Hippocampal formation (tissue), 2 donors: Measurements from ENCODE around the gene CASTOR1.

Source experiments
- DNase-seq, 2 donors: peaks; one replicate each; lab custom pipeline; 2025; lab: John Stamatoyannopoulos, UW

The CASTOR1 gene

DNA sequence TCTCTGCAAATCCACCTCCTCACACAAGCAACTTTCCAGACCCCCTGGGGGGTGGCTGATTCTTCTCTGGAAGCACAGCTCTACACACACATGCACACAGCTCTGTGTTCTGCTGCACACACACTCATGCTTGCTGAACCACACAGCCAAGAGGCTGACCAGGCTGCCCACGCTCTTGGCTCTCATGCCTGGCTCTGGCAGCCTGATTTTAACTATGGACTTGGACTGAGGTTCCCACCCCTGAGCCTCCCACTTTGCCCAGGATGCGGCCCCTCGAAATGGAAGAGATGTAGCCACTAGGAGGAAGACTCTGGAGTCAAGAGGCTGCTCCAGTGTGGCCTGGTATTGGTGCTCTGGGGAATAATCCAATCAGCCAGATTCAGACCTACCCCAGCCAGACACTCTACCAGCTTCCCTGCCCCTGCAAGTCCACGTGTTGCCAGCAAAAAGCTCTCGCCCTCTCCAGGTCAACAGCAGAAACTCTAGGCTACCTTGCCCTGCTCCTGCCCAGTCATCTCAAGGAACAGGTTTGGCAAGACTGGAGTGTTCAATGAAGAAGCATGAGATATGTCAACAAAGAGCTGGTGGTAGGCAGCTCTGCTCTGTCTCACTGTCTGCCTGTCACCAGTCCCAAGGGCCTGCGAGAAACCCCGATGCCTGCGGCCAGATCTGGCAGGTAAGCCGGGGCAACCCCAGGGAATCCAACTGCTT is 8.8 kb upstream of the CASTOR1 start:
- no peak for DNase-seq

GRCh38 chr22:30297276-30297990 is 8.1 kb upstream of the CASTOR1 start:
- DNase-seq = no peak

DNA sequence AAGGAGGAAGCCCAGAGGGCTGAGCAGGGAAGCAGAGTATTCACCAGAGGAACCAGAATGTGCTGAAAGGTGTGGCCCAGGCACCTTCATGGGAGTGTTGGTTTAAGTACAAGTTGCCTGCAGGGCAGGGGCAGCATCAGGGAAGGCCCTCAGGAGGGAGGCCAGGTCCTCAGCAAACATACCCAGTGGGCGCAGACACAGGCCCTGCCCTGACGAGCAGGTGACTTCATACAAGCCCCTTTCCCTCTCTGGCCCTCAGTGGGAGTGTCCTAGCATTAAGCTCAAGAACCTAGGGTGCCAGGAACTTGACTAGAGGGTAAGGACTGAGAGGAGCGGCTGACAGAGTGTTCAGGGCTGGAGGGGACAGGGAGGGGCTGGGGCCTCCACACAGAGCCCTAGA is 7.5 kb upstream of the CASTOR1 start:
- DNase-seq = no peak

DNA sequence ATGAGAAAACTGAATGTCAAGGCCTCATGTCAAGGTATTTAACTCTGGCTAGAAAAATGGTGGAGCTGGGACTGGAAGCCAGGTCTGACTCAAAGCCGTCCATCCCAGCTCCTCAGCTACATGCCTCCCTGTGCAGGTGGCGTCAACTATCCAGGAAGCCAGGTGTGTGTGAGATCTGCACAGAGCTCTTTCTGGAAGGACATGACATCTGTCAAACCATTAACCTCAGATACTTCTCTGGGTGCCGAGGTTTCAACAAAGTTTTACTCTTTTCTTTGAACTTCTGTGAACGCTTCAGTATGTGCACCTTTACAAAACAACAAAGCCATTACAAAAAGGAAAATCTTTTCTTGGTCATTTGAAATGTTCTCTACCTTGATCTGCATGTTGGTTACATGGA is 7.0 kb upstream of the CASTOR1 start:
- no peak for DNase-seq

DNA sequence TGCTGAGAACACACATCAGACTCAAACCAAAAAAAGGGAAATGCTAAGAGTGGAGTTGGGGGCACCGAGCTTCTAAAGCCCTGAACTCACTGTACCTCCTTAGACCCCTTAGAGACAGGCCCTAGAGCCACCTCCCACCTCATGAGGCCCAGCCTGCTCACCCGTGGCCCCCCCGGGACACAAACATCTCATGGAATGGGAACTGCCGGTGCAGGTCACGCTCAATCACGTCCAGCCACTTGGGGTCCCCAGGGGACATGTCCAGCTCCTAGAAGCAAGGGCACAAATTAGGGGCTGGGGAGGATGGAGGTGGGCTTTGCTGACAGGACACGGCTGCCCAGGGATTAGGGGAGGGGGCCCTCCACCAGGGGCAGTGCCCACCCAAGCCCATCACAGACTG is 6.3 kb upstream of the CASTOR1 start:
- DNase-seq = no peak

DNA sequence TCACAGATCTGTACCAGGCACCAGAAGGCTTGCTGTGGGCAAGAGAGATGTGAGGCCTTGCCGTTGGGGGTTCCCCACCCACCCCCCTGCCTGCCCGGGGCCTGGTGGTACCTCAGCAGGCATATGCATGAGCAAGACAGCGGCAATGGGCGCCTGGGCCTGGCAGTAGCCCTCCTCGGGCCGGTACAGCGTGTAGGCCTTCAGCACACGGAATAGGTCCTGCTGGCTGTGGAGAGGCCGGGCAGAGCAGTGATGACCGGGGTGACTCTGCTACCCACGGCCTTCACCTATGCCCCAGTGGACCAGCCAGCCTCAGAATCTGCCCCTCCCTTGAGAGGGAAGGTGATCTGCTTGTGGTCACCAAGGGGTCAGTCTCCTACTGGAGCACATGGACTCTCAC is 5.5 kb upstream of the CASTOR1 start:
- DNase-seq = no peak

DNA sequence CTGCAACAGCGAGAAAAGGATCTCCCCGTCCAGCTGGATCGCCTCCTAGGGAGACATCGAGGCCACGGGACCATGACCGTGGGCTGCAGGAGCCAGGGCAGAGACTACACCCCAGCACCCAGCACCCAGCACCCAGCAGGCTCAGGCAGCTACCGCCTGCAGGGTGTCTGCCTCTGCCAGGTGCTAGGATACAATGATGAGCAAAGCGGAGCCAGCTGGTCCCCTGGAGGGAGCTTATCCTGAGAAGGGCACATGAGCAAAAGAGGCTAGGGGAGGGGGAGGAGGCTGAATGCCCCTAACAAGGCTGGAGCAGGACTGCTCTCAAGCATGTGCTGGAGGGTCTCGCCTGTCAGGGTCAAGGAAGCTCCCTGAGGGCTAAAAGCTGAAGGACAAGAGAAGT is 4.8 kb upstream of the CASTOR1 start:
- no peak for DNase-seq

GRCh38 chr22:30293026-30293425 is 3.7 kb upstream of the CASTOR1 start:
- DNase-seq = no peak

DNA sequence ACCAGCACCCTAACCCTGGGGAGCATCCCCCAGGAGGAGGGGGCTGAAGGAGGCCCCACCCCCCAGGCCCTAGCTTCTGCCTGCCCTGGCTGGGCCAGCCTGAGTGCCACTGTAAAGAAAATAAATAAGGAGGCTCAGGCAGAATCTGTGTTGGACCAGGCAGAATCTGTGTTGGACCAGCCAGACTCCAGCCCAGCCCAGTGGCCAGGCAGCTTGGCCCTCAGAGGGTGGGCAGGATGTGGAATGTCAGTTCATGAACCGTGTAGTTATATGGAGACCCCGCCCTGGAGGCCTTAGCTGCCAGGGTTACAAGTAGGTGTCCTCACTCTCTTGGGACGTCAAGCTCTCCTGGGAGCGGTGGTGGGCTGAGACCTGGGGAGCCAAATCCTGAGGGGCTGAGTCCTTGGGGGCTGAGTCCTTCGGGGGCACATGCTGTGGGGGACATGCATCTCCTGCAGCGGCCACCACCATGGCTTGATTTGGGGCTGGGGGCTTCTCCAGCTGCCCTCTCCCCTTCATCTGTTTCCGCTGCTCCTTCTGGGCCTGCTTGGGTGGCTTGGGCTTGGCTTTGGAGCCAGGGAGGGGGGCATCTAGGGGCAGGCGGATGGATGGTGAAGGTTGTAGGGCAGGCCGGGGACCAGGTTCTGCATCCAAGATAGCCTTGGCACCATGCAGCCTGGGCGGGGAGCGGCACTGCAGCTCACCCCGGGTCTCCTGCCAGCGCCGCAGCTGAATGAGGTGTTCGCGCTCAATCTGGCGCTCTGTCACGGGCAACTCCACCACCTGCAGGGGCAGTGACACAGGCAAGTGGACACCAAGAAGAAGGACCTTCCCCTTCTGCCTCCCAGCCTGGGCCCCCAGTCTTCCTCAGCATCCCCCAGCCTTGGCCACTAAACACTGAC is 3.0 kb upstream of the CASTOR1 start:
- no peak for DNase-seq

GRCh38 chr22:30291058-30291892 is 2.0 kb upstream of the CASTOR1 start:
- peak; percentile 72 to 82 for DNase-seq

DNA sequence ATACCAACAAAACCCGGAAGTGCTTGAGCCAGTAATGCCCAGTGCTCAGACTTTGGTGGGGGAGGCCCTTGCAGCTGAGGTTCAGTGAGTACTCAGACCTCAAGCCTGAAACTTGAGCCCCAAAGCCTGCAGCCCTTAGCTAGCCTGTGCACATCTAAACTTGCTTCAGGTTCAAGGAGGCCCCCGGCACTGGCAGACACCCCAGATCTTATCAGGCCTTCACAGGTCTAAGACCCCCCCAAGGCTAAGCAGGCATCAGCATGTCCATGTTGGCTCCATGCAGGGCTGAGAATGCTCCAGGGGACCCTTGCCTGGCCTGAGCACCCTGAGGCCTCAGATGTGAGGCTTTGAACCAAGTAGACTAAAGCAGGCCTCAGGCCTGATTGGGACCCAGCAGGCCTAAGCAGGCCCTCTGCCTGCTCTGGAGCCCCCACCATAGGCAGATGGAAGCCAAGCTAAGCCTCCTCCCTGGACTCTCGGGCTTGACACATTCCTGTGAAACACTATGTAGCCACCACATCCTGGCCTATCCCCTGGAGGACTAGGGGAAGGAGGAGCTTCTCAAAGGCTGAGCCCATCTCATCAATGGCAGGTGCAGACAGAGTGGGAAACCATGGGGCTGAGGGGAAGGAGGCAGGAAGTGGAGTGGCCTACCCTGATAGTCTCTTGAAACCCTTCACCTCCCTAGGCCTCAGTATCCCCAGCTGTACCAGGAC is 1.2 kb upstream of the CASTOR1 start:
- DNase-seq = no peak

DNA sequence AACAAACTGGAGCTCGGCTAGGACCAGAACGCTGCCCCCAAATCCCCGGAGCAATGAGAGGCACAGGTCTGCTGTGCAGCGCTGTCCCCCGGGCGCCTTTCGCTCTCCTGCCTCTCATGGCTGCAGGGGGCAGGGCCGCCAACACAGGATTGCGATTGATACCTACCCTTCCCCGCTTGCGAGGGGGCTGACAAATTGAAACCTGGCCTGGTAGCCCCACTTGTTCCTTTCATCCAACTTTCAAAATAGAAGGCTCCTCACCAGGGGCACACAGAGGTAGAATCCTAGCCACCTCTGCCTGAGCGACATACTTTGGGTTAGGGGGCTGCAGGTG is 642 bp upstream of the CASTOR1 start:
- no peak for DNase-seq

DNA sequence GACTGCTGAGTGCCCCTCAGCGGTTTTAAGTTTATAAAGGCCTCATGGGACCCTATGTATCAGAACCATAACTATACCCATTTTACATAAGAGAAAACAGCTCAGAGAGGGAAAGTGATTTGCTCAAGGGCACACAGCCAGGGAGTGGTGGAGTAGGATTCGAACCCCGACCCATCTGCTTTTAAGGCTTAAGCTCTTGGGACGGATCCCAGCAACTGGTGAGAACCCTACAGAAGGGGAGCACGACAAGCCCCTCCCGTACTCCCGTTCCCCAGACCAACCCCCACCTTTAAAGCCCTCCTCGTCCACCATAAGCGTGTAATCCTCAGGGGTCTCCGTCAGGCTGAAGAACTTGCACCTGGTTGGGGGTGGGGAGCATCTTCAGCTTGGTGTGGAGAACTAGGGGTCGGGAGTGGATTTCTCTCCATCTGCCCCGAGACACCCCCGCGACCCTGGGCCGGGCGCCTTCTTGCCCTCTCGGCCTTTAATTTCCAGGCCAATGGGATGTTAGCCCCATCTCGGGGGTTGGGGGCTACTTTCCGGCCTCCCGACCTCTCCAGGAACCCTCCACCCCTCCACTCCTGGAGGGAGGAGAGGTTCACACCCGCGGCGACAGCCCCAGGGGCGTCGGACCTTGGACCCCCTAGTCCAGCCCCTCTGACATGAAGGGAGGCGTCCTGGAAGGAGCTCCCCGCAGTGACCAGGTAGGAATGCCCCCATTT is 725 bp downstream of the CASTOR1 start:
- no peak for DNase-seq

DNA sequence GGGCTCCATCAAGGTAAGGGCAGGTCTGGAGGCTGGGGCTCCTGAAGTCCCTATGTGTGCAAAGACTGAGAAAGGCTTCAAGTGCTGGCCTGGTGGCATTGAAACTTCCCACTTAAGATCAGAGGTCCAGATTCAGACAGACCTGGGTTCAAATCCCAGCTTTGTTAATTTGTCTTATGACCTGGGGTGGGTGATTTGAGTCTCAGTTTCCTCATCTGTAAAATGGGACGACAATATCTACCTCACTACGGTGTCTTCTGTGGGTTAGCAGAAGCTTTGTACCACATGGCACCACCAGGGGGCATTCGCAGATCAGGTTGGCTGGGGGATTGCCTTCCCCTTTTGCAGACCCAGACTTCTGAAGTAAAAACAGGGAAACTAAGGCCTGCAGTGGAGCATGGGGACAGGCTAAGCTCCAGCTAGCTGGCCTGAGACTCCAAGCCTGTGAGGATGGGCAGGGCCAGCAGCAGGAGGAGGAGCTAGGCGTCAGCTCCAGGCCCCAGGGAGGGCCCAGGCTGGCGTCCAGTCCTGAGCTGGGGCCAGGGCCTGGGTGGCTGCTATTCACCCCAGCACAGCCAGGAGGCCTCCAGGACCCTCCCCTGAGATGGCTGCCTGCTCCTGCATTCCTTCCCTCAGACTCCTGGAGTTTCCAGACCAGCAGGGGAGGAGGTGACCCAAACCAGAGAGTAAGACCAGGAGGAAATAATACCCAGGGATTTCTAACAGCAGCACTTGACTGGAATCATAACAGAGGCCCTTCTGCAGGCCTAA is 1.5 kb downstream of the CASTOR1 start:
- peak; percentile 65 to 72 for DNase-seq

GRCh38 chr22:30286813-30287647 is 2.3 kb downstream of the CASTOR1 start:
- DNase-seq = peak in 1 of 2 donors; percentile 39

DNA sequence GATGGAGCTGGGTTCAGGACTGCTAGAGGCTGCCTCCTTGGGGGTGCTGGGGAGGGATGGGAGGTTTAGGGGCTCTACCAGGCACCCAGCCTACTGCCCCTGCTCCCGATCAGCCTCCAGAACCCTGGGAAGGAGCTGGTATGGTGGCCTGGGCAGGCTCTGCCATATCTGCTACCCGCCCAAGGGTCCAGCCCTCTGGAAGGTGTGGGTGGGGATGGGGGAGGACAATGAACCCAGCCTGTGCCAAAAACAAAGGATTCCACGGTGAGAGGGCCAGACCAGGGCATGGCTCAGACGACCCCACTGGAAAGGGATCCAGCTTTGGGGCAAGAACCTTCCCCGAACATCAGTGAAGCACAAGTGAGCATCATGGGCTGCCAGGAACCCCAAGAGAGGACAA is 3.0 kb downstream of the CASTOR1 start:
- no peak for DNase-seq

DNA sequence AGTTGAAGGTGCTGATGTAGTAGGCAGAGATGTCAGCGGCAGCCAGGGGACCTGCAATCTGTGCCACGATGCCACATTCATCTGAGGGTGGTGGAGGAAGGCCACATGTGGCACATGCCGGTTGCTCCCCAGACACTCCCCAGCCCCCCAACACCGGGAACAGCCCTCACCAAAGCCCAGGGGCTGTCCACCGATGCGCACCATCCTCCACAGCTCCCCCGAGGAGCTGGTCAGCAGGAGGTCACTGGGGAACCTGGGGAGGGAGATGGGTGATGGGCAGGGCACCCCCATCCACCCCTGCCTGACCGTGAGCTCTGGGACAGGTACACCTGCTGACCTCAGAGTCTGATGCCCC is 3.5 kb downstream of the CASTOR1 start:
- DNase-seq = no peak

GRCh38 chr22:30285176-30285845 is 4.0 kb downstream of the CASTOR1 start:
- no peak for DNase-seq
